Activated gamma-delta T cell treated with Interleukin-2 at 50 U/mL for 16 hours (primary cell): Measurements from ENCODE around the gene DMRTC2.
A peak's percentile ranks its signal among the peaks of the same experiment; 100 is the strongest.
"Not testable (repeated sequence)": the region's sequence is repeated elsewhere in the genome, so short reads cannot be mapped to it uniquely, and the experiment has no call there.

ENCODE experiments used
- DNase-seq: peaks from one replicate; pipeline ENCODE4 v3.0.0-alpha.2; 2020

Gene DMRTC2

DNA sequence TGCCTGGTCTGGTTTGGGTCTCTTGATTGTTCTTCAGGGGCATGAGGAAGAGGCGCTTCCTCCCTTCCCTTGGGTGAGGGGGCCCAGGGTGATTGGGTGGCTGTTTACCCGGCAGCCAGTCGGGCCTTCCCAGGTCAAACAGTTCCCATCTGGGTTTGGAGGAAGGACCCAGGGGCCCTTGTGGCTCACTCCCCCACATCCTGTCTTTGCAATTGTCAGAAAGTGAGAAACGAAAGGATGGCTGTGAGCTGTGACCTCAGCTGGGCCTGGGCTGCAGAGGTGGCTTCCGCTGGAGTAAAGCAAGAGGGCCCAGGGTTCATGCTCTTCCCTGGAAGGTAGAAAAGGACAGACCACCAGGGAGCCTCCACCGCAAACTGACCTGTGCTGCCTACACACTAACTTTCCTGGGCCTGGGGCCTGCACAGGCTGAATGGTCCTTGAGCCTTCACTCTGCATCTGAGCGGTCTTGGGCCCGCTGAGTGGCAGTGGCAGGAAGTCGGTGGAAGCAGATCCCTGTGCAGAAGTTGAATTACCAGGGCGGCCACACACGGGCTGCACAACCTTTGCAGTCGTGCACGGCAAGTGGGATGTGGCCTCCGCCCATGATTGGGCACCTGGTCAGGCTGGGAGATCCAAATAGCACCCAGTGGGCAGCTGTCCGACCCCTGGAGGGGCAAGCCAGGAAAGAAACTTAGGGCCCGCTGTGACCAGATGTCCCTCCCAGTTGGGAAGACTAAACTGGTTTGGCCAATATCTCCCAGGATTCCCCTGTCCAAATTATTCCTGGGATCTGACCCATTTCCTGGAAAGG is 26.9 kb downstream of the DMRTC2 start:
- DNase-seq = peak; percentile 67

DNA sequence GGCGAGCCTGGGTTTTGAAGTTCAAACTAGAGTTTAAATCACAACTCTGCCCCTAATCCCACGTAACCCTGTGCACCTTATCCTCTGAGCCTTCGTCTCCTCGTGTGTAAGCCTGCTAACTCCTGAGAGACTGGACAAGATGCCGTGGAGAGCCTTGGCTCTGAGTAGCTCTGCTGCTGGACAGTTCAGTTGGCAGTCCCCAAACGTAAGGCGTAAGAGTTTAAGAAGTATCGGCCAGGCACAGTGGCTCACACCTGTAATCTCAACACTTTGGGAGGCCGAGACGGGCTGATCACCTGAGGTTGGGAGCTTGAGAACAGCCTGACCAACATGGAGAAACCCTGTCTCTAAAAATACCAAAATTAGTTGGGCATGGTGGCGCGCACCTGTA is 27.5 kb downstream of the DMRTC2 start:
- no peak for DNase-seq

DNA sequence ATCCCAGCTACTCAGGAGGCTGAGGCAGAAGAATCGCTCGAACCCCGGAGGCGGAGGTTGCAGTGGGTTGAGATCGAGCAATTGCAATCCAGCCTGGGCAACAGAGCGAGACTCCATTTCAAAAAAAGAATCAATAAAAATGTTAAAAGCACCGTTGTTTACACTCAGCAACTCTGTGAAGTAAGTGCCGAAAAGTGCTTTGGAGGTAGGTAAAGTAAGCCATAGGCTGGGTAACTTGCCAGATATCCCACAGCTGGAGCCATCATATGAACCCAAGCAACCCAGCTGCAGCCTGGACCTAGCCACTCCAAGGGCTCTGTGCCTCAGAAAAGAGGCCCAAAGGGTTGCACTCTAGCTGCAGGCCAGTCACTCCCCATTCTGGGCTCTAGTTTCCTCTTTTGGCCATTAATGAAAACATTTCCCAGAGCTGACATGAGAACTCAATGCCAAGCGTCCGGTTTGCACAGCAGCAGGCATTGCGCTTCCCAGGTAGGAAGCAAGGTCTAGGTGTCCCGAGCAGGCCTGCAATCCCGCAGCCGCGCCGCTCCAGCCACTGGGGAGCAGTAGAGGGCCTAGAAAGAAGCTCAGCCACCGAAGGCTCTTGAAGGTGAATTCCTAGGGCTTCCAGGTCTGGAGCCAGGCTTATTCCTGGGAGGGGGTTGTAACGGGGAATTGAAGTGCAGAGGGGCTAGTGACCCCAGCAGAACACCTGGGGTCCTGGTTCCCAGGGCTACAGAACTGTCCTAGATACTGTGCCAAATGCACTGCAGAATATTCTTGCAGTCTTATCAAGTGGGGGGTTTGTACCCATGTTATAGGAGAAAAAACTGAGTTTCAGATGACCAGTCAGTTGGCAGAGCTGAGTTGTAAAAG is 28.2 kb downstream of the DMRTC2 start:
- peak; percentile 60 for DNase-seq

DNA sequence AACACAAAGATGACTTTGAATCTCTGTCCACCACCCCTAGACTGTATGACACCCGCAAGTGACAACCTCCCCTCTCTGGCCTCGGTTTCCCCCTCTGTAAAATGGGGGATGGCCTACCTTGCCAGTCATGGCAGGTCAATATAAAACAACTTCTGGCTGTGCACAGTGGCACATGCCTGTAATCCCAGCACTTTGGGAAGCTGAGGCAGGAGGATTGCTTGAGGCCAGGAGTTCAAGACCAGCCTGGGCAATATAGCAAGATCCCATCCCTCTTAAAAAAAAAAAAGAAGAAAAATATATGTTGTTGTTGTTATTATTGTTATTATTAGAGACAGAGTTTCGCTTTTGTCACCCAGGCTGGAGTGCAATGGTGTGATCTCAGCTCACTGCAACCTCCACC is 31.1 kb downstream of the DMRTC2 start:
- not testable (repeated sequence) for DNase-seq

DNA sequence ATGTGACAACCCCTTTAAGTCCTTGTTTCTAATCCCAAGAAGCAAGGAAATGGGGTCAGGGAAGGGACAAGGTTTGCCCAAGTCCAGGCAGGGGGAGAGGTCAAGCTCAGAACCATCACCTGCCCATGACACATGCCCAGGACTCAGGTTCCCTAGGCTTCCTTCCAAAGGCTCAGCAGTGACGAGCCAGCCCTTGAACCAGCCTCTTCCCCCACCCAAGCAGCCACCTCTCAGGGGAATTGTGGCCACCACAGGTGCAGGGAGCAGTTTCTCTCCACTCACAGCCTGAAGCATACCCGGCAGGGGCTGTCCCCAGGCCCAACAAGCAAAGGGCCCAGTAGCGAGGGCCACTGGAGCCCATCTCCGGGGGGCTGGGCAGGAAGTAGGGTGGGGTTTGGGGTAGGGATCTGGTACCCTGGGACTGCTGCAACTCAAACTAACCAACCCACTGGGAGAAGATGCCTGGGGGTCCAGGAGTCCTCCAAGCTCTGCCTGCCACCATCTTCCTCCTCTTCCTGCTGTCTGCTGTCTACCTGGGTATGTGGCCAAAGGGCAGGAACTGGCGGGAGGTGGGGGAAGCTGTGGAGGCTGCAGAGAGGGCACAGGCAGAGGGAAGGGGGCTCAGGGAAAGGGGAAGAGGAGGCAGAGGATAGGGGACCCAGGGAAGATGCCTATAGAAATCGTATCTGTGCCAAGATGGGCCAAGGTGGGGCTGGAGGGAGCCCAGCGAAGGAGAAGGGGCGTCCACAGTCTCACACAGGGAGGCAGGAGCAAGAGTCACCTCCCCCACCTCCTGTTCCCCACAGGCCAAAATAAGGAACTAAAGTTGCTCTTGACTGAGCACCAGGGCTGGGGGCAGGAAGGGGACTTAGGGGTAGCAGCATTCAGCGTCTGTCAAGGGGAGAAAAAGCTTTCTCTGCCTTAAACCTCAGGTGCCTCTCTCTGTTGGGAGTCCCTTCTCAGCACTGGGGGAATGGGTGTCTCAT is 32.3 kb downstream of the DMRTC2 start, which contains the start of gene CD79A:
TSS of gene CD79A (plus strand) at position 433 of the 986 bp plus-strand sequence. CDS start at position 459, 26 bp downstream.
- no peak for DNase-seq

DNA sequence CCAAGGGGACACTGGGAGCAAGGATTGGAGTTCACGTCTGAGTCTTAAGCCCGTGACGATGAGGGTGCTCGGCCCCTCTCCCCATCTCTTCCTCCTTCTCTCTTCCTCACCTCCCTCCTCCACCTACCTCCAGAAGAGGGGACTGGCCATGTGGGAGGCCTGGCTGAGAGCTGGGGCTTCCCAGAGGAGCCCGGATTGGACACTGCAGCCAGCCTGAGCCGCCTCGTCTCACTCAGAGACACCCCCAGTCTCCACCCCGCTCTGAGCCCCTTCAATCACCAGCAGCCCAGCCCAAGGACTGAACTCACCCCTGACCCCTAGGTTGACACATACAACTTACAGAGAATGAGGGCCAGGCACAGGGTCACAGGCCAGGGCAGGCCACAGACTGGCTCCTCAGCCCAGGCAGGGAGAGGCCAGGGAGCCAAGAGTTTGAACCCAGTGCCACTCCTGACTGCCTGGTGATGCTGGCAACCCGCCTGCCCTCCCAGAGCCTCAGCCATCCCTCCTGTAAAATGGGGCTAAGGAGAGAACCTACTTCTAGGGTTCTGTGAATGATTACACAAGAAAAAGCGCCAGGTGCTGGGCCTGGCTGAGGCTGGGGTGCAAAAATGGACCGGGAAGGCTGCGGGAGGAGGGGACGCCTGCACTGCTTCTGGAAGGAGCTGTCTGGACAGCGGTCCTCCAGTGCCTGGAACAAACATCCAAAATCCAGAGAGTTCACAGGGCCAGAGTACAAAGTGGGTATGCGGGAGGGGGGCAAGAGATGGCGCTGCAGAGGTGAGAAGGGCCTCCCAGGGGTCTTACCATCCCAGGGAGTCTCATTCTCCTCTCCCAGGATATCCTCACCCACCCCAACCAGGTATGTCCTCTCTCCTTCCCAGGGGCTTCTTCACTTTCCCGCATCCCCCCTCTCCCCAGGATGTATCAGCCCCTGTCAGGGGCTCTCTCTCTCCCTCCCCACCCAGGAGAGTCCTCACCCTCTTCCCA is 33.4 kb downstream of the DMRTC2 start:
- no peak for DNase-seq

DNA sequence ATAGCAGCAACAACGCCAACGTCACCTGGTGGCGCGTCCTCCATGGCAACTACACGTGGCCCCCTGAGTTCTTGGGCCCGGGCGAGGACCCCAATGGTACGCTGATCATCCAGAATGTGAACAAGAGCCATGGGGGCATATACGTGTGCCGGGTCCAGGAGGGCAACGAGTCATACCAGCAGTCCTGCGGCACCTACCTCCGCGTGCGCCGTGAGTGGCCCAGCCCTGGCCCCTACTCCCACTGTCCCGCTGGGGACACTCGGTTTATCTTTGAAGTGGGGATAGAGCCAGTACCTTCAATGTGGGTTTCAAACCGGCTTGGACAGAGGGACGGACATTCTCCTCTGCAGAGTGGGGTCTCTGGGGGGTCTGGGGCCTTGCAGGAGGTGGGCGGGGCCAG is 34.2 kb downstream of the DMRTC2 start:
- no peak for DNase-seq

DNA sequence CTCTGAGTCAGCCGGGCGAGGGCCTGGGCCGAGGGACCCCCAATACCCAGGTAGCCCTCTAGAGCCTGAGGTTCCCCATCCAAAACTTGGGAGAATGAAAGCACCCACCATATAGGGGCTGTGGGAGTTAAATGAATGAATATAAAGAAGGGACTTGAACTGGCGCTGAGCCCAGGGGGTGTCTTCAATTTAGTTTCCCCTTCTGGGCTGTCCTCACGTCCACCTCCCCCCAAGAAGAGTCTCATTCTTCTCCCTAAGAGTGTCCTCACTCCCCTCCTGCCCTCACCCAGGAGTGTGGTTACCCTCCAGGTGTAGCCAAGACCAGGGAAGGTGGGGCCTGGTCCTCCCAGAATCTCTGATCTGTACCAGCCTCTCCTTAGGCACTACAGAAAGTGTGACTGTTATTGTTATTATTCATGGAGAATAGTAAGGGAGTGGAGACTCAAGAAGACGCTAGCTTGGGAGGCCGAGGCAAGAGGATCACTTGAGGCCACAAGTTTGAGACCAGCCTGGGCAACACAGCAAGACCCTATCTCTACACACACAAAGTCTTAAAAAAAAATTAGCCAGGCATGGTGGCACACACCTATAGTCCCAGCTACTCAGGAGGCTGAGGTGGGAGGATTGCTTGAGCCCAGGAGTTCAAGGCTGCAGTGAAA is 35.0 kb downstream of the DMRTC2 start:
- DNase-seq = no peak

DNA sequence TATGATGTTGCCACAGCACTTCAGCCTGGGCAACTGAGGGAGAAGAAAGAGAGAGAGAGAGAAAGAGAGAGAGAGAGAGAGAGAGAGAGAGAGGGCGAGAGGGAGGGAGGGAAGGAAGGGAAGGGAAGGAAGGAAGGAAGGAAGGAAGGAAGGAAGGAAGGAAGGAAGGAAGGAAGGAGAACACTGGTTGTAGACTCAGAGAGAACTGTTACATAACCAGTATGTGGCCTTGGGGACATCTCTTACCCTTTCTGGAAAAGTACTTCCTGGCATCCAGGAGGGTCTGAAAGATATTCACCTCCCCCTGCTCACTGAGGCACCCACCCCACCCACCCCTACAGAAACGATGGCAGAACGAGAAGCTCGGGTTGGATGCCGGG is 35.5 kb downstream of the DMRTC2 start:
- no peak for DNase-seq

DNA sequence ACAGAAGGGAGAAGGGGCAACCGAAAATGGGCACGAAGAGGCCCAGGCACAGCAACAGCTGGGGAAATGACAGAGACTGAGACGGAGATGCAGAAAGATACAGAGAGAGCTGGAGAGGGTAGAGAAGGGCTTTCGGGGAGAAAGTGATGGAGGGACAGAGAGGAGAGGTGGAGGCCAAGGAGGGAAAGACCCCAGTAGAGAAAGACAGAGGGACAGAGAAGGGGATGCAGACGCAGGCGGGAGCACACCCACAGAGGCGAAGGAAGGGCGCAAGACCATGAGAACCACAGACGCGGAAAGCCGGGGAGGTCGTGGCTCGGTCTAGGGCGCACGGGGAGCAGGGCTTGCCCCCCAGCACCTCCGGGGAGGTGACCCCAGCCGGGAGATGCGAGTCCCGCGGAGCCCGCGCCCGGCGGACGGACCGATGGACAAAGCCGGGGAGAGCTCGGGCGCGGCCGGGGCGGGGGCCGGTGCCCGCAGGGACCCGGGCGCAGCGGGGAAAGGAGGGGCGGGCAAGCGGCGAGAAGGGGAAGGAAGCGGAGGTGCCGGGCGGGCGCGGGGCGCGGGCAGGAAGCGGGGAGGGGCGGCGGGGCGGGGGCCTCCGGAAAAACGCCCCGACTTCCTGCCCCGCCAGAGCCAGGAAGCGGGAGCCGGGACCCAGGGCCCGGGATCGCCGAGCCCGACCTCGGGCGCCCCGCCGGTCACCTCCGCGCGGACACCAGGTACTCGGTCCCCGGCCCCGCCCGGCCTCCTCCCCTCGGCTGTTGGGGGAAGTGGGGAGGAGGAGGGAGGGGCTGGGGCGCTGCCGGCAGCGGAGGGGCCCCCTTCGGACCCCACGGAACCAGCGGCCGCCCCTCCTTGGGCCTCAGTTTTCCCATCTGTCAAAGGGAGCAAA is 38.0 kb downstream of the DMRTC2 start, which contains the start of gene ARHGEF1:
TSS of gene ARHGEF1 (plus strand) at position 617 of the 895 bp plus-strand sequence. CDS start 4,899 bp downstream, outside the sequence.
- peak; percentile 69 for DNase-seq

DNA sequence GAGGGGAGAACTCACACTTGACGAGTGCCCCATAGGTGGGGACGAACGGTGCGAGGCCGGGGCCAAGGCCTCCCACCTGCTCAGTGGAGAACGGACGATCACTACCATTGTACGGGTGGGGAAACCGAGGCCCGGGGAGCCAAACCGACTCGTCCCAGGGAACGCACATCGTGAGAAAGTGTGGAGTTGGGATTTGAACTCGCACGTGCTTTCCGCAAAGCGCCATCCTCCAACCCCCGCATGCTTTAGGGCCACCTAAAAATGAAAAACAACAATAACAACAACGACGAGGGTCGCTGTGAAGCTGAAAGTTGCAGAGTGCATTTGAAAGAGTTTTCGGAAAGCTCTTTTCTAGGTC is 38.6 kb downstream of the DMRTC2 start:
- no peak for DNase-seq

DNA sequence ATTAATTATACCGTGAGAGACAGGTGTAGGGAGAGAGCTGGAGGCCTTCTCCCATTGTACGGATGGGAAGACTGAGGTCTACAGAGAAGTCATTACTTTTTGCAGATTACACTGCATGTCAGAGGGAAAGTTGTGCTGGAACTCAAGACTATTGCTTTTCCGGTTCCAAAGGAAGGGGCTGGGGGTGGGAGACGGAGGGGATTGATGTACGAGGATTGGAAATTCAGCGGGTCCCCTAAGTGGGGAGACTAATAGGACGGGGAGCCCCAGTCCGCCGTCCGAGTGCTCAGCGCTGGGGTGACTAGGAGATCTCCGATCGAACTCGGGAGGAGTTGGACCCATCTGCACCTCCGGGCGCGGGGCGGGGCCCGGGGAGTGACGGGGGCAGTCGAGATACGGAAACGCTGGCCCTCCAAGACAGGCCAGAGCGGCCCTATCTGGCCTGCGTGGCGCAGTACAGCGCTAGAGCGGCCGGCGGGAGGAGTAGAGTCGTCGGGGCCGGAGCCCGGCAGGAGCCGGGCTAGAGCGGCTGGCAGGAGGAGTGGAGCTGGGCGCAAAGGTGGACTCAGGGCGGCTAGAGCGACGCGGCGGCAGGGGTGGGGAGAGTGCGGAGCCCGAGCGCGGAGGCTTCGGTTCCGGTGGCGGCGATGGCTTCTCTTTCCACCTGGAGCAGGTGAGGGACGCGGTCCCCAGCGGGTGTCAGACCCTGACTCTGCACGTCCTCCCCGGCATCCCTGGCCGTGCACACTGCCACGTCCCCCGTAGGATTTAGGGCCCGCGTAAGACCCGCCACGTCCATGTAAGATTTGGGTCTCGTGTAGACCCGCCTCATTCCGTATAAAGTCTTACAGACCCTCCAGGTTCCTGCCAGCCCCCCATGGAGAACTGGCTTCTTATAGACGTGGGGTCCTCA is 39.2 kb downstream of the DMRTC2 start:
- peak; percentile 92 for DNase-seq

DNA sequence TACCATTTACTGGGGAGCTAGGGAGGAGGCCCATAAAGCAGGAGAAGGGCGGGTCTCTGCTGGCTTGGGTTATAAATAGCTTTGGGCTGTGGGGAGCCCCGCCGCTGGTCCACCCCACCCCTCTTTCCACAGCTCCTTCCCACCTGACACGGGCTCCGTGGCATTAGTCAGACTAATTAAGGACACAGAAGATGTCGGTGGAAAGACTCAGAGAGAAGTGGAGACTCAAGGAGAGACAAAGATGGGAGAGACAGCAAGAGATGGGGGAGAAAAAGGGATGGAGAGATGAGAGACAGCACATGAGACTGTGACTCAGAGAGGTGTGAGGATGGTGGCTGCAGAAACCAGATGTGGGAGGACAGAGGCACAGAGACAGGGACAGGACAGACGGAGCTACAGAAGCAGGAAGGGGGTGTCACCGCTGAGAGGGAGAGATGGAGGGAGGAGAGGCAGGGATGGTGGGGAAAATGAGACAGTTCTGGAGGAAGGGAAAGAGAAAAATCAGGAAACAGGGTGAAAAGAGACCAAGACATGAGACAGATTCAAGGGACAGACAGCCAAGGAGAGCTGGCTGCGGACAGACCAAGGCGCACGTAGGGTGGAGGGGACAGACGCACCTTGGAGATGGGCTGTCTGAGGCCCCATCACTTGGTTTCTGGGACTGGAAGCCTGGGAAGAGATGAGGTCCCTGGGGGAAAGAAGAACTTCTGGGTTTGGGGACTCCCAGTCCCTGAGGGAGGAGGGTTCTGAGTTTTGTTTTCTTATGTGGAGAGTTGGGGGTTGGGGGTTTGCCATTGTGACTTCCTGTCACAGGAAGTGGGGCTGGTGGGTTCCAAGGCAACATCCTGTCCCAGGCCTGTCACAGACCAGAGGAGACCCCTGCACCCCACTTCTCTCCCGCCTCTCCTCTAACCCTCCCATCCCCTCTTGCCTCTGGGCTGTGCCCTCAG is 42.2 kb downstream of the DMRTC2 start:
- DNase-seq = peak; percentile 87

DNA sequence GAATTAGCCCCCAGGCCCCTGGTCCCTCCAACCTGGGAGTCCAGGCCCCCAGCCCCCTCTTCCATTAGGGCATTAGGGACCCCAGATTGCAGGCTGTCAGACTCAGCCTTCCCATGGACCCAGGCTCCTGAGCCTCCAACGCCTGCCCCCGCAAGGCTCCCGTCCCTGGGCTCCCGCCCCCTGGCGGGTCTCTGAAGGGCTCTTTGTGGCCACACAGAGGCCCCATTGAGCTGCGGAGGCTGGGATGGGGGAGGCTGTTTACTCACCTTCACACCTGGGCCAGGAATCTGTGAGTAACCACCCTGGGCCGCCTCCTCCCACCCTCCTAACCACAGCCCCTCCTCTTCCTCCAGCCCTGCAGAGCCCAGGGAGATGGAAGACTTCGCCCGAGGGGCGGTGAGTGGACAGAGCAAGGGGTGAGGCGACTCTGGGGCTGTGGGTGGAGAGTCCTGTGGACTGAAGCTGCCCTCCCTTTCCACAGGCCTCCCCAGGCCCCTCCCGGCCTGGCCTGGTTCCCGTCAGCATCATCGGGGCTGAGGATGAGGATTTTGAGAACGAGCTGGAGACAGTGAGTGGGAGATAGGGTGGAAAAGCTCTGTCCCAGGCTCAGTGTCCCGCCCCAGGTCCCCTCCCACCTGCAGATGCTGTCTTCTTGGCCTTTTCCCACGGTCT is 43.0 kb downstream of the DMRTC2 start:
- peak; percentile 93 for DNase-seq

DNA sequence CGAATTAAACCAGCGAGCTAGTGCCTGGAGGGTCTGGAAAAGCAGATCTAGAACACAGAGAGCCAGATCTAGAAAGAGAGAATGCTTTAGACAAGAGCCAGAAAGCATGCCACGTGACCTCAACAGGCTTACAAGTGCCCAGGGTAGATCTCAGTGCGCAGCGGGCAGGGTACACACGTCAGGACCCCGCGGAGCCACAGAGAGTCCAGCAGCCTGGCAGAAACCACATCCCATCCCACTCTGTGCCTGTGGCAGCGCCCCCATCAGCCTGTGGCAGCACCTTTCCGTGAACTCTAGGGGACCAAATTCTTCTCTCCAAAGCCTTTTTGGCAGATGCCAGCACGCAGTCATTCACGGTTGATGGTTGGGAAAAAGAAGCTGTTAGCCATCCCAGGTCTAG is 44.1 kb downstream of the DMRTC2 start:
- DNase-seq = no peak

DNA sequence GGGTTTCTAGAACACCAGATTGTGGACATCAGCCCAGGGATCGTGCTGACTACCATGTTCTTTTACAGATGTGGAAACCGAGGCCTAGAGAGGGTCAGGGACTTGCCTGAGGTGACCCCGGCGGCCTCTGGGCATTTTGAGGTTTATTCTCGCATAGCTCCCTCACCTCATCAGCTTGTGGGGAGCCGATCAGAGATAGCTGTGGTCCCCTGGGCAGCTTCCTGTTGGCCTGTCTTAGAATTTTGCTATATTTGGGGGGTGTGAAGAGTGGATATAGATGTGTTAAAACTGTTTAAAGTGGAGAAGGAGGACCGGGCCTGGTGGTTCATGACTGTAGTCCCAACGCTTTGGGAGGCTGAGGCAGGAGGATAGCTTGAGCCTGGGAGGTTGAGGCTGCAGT is 45.1 kb downstream of the DMRTC2 start:
- DNase-seq = no peak

DNA sequence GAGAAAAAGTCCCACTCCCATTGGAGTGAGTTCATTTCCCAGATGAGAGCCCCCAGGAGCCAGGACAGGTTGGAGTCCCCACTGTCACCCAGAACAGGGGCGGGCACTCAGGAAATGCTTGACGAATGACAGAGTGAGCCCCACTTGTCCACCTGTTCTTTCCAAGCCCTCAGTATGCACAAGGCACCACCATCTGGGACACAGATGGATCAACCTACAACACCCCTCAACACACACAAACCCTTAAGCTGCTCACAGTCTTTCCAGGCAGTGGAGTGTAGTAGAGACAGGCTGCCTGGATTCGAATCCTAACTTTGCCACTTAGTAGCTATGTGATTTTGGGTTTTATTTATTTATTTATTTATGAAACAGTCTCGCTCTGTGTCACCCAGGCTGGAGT is 46.1 kb downstream of the DMRTC2 start:
- DNase-seq = no peak
